NB4 (cell line): Measurements from ENCODE around the gene UBALD2.

Experiments
- DNase-seq: peaks from one replicate; pipeline ENCODE4 v3.0.0; 2010; ENCODE audit warnings: low read depth
- H3K4me3 ChIP-seq: one replicate; pipeline ENCODE4 v1.5.1; 2011; ENCODE audit warnings: mild to moderate bottlenecking, low read depth, low read length, moderate library complexity
- MYC ChIP-seq: IDR thresholded peaks from 2 replicates; pipeline ENCODE4 v1.6.1; 2011; ENCODE audit warnings: low read depth, low read length
- POLR2A ChIP-seq: IDR thresholded peaks from 2 replicates; pipeline ENCODE4 v1.6.1; 2011; ENCODE audit warnings: mild to moderate bottlenecking; ENCODE audit not compliant: insufficient read length; ENCODE audit errors: extremely low read depth
- TF ChIP-seq, protein P1 (sequence below): IDR thresholded peaks from 2 replicates; pipeline ENCODE4 v1.6.1; 2011; ENCODE audit warnings: low read depth, low read length
- TF ChIP-seq, protein P2 (sequence below): IDR thresholded peaks from one replicate; pipeline ENCODE4 v1.5.1; 2012; ENCODE audit warnings: low read depth, low read length

The UBALD2 gene

DNA sequence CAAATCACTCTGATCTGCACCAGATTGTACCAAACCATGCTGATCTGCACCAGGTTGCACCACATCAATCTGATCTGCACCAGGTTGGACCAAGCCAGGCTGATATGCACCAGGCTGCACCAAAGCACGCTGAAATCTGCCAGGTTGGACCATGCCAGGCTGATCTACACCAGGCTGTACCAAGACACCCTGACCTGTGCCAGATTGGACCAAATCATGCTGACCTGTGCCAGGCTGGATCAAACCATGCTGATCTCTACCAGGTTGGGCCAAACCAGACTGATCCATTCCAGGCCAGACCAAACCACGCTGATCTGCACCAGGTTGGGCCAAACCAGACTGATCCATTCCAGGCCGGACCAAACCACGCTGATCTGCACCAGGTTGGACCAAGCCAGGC is 27.4 kb downstream of the UBALD2 start:
- TF ChIP-seq MYC (no peak), POLR2A (no peak)
- TF ChIP-seq, protein P1, sequence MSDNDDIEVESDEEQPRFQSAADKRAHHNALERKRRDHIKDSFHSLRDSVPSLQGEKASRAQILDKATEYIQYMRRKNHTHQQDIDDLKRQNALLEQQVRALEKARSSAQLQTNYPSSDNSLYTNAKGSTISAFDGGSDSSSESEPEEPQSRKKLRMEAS: no peak
- TF ChIP-seq, protein P2, sequence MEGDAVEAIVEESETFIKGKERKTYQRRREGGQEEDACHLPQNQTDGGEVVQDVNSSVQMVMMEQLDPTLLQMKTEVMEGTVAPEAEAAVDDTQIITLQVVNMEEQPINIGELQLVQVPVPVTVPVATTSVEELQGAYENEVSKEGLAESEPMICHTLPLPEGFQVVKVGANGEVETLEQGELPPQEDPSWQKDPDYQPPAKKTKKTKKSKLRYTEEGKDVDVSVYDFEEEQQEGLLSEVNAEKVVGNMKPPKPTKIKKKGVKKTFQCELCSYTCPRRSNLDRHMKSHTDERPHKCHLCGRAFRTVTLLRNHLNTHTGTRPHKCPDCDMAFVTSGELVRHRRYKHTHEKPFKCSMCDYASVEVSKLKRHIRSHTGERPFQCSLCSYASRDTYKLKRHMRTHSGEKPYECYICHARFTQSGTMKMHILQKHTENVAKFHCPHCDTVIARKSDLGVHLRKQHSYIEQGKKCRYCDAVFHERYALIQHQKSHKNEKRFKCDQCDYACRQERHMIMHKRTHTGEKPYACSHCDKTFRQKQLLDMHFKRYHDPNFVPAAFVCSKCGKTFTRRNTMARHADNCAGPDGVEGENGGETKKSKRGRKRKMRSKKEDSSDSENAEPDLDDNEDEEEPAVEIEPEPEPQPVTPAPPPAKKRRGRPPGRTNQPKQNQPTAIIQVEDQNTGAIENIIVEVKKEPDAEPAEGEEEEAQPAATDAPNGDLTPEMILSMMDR: no peak
- H3K4me3 ChIP-seq: no peak overlapping the region
- no peak for DNase-seq

DNA sequence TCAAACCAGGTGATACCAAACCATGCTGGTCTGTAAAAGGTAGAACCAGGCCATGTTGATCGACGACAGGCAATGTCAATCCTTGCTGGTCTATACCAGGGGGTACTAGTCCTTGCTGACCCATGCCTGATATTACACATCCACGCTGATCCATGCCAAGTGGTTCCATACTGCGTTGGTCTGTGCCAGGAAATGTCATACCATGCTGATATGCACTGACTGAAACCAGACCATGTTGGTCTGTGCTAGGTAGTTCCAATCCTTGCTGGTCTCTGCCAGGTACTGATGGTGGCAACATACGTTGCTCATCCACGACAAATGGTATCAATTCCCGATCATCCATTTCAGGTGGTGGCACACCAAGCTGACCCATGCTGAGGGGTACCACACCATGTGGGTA is 28.0 kb downstream of the UBALD2 start:
- no peak for DNase-seq
- H3K4me3 ChIP-seq: no peak overlapping the region
- TF ChIP-seq MYC (no peak), POLR2A (no peak)
- TF ChIP-seq, protein P1: no peak
- TF ChIP-seq, protein P2: no peak

DNA sequence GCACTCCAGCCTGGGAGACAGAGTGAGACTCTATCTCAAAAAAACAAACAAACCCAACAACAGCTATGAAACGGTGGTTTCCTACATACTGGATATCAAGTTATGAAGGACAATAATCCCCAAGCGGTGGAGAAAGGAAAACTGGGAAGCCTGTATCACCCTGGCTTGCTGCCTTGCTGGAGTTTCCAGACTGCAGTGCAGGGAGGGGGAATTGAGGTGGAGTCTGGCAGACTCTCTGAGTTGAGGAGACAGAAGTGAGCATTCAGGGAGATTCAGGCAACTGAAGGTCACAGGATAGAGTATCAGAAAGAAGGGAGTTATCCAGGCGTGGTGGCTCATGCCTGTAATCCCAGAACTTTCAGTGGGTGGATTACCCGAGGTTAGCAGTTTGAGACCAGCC is 31.0 kb downstream of the UBALD2 start:
- H3K4me3 ChIP-seq: no peak overlapping the region
- TF ChIP-seq, protein P2: no peak
- TF ChIP-seq, protein P1: no peak
- TF ChIP-seq POLR2A (no peak), MYC (no peak)
- DNase-seq: no peak

DNA sequence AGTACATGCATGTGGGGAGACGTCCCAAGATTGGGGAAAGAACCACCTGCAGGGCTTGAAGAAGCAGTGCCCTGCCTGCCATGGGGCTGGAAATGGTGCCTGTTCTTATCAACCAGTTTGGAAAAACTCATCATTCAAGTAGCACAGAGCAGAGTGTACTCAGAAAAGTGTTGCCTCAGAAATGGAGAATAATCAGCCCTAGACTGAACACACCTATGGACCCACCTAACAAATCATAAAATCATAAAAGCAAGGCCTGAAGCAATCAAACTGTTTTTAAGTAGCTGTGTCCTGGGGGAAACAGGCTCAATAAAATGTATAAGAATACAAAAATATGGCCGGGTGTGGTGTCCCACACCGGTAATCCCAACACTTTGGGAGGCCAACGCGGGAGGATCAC is 31.7 kb downstream of the UBALD2 start:
- H3K4me3 ChIP-seq: no peak overlapping the region
- no peak for DNase-seq
- TF ChIP-seq, protein P1: no peak
- TF ChIP-seq MYC (no peak), POLR2A (no peak)
- TF ChIP-seq, protein P2: no peak

DNA sequence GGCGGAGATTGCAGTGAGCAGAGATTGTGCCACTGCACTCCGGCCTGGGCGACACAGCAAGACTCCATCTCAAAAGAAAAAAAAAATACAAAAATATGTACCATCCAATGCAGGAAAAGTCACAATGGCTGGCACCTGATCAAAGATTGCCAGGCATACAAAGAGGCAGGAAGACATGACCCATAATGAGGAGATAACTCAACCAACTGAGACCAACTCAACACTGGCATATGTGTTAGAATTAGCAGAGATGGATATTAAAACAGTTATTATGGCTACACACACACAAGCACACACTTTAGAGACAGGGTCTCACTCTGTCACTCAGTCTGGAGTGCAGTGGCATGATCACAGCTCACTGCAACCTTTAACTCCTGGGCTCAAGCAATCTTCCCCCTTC is 32.3 kb downstream of the UBALD2 start:
- H3K4me3 ChIP-seq: no peak overlapping the region

More for the DNA sequence above, 32.3 kb downstream of the UBALD2 start:
- DNase-seq: no peak
- TF ChIP-seq MYC (no peak), POLR2A (no peak)
- TF ChIP-seq, protein P1: no peak
- TF ChIP-seq, protein P2: no peak
